B cell (primary cell): ENCODE measurements around the gene TLR10. TPM values are rescaled to one million over a fixed set of nuclear protein-coding genes. Genes with fewer than 3 reads are reported as not detected.

Experiments
- ATAC-seq: fragments of 200-7000 bp; cut with Tn5 transposase; one replicate; pipeline ENCODE4 v1.10.0; 2021; ENCODE audit warnings: low read depth, mild to moderate bottlenecking, moderate number of reproducible peaks, moderate library complexity
- CTCF ChIA-PET: fragments of 350-600 bp; sonication (Branson Sonifier 250); formaldehyde crosslinking; loops from one replicate; lab custom pipeline; 2021; ENCODE audit warnings: antibody characterized with exemption, inconsistent platforms; lab: Charles Lee
- POLR2A ChIA-PET: fragments of 350-600 bp; sonication (Branson Sonifier 250); formaldehyde crosslinking; loops from one replicate; lab custom pipeline; 2021; ENCODE audit warnings: antibody characterized with exemption; lab: Charles Lee
- DNase-seq: peaks from one replicate; pipeline ENCODE4 v3.0.0; 2013
- H2AFZ ChIP-seq: 2 replicates; pipeline ENCODE4 v1.6.1; 2012; ENCODE audit warnings: mild to moderate bottlenecking, low read depth, low read length; ENCODE audit not compliant: insufficient read depth, poor library complexity, severe bottlenecking
- H3K27ac ChIP-seq, 2 donors: 1 replicate in 1 of 2; 2 replicates in 1 of 2; pipeline ENCODE4 v1.5.1; 2012 to 2013; ENCODE audit warnings: low read length in 2 of 2, mild to moderate bottlenecking in 2 of 2, moderate library complexity in 1 of 2
- H3K27me3 ChIP-seq, 4 experiments: fragments of 200-600 bp in 1 of 4; sonication (generic) in 1 of 4; replicated peaks in 1 of 4; 1 replicate in 2 of 4; 2 replicates in 2 of 4; pipeline versions ENCODE4 v1.6.1 to v1.7.0; 2013 to 2016; ENCODE audit warnings: low read length in 3 of 4, mild to moderate bottlenecking in 2 of 4, mixed read lengths in 1 of 4, moderate library complexity in 1 of 4; ENCODE audit not compliant: insufficient read depth in 4 of 4, control insufficient read depth in 3 of 4; ENCODE audit errors: control extremely low read depth in 1 of 4
- H3K36me3 ChIP-seq, 2 experiments: replicated peaks in 1 of 2; 1 replicate in 1 of 2; 2 replicates in 1 of 2; pipeline versions ENCODE4 v1.6.1 to v1.7.1; 2013; ENCODE audit warnings: low read length in 1 of 2; ENCODE audit not compliant: insufficient read depth in 2 of 2, control insufficient read depth in 1 of 2; ENCODE audit errors: control extremely low read depth in 1 of 2, extremely low read depth in 1 of 2
- H3K4me1 ChIP-seq, 2 donors: fragments of 200-600 bp in 1 of 2; sonication (generic) in 1 of 2; 1 replicate in 1 of 2; 2 replicates in 1 of 2; pipeline versions ENCODE4 v1.5.1 to v1.6.1; 2013 to 2017; ENCODE audit warnings: low read length in 2 of 2; ENCODE audit not compliant: control insufficient read depth in 2 of 2, insufficient read depth in 2 of 2
- H3K4me2 ChIP-seq: replicated peaks from 2 replicates; pipeline ENCODE3; 2012; ENCODE audit warnings: mild to moderate bottlenecking, low read depth, low read length; ENCODE audit not compliant: poor library complexity, severe bottlenecking
- H3K4me3 ChIP-seq, 5 experiments: fragments of 200-600 bp in 1 of 5; sonication (generic) in 1 of 5; 1 replicate in 3 of 5; 2 replicates in 2 of 5; pipeline versions ENCODE4 v1.5.1 to v1.7.0; 2011 to 2016; ENCODE audit warnings: low read length in 4 of 5, mild to moderate bottlenecking in 4 of 5, low read depth in 2 of 5, control low read depth in 1 of 5, moderate library complexity in 1 of 5; ENCODE audit not compliant: insufficient read depth in 1 of 5; ENCODE audit errors: control extremely low read depth in 1 of 5, extremely low read depth in 1 of 5
- H3K79me2 ChIP-seq: fragments of 200-600 bp; sonication (generic); one replicate; pipeline ENCODE4 v1.6.0; 2016; ENCODE audit warnings: low read length; ENCODE audit not compliant: control insufficient read depth, insufficient read depth
- H3K9ac ChIP-seq: fragments of 200-600 bp; sonication (generic); 2 replicates; pipeline ENCODE4 v1.6.1; 2017; ENCODE audit warnings: mild to moderate bottlenecking, low read length, moderate library complexity
- H3K9me3 ChIP-seq, 3 donors: one replicate each; pipeline versions ENCODE4 v1.6.1 to v1.7.1; 2013; ENCODE audit warnings: low read length in 2 of 3; ENCODE audit not compliant: control insufficient read depth in 2 of 3, insufficient read depth in 1 of 3; ENCODE audit errors: control extremely low read depth in 1 of 3
- H4K20me1 ChIP-seq: 2 replicates; pipeline ENCODE4 v1.6.0; 2012; ENCODE audit warnings: mild to moderate bottlenecking, low read length; ENCODE audit not compliant: insufficient read depth, control insufficient read depth, poor library complexity, severe bottlenecking
- H3K27ac Mint-ChIP-seq: one replicate; pipeline ENCODE4 v1.8.0; 2021; ENCODE audit warnings: mixed read lengths
- H3K27me3 Mint-ChIP-seq: one replicate; pipeline ENCODE4 v1.8.0; 2021; ENCODE audit warnings: mixed read lengths
- H3K4me1 Mint-ChIP-seq: one replicate; pipeline ENCODE4 v1.8.0; 2021; ENCODE audit warnings: mixed read lengths
- H3K4me3 Mint-ChIP-seq: one replicate; pipeline ENCODE4 v1.8.0; 2021; ENCODE audit warnings: mixed read lengths
- H3K9me3 Mint-ChIP-seq: one replicate; pipeline ENCODE4 v1.8.0; 2022; ENCODE audit warnings: mixed read lengths; ENCODE audit not compliant: insufficient read depth
- CTCF ChIP-seq: fragments of 200-600 bp; IDR thresholded peaks from one replicate; pipeline ENCODE4 v1.8.0; 2022; ENCODE audit warnings: antibody characterized with exemption, mild to moderate bottlenecking
- EZH2 ChIP-seq: IDR thresholded peaks from 2 replicates; pipeline ENCODE4 v1.6.1; 2012; ENCODE audit warnings: borderline replicate concordance, low read depth, mild to moderate bottlenecking, moderate library complexity, low read length; ENCODE audit not compliant: insufficient read depth, poor library complexity, severe bottlenecking
- WGBS: methylation state at CpG from one replicate; pipeline ENCODE4 v1.1.5; 2013; ENCODE audit warnings: missing lambda C conversion rate; ENCODE audit not compliant: insufficient coverage; 5-methylcytosine and 5-hydroxymethylcytosine counted together
- intact Hi-C: fragments of 100-400 bp; cut with micrococcal nuclease; formaldehyde crosslinking; loops from one replicate; pipeline ENCODE4 v1.10.0; 2022
- polyA minus RNA-seq: library from RNA; depleted of rRNA, polyadenylated mRNA; stranded (reverse); fragments of >200 nt; gene quantifications from 2 replicates; pipeline ENCODE4 v1.2.3, GENCODE V29; 2012
- polyA plus RNA-seq: library from polyadenylated mRNA; depleted of rRNA; stranded (reverse); fragments of >200 nt; gene quantifications from 2 replicates; pipeline ENCODE4 v1.2.3, GENCODE V29; 2012
- total RNA-seq, 2 donors: library from RNA; stranded (reverse); fragments of 120-200 nt in 1 of 2; gene quantifications; 1 replicate in 1 of 2; 2 replicates in 1 of 2; pipeline versions ENCODE4 v1.2.3 to v1.2.4, GENCODE V29; 2013 to 2022

Gene TLR10
- total RNA-seq (51.5 and 53.4 TPM in 2 replicates), polyA plus RNA-seq (24.9 and 48.0 TPM in 2 replicates), polyA minus RNA-seq (89.6 and 105 TPM in 2 replicates)
- 245 TPM for total RNA-seq (2013)

GRCh38 chr4:38782452-38783108 lies at the start of gene TLR10:
Gene TLR10, minus strand, starts transcription at chr4:38782990. Its CDS starts 7,400 bp downstream, at chr4:38775590.
- intact Hi-C loops, result loop anchor here (1.0 to 10.0 kb wide), 8 partner anchors 21 to 603 kb away; partner anchors contain the start of genes KLF3, TLR1, TLR6 and WDR19
- peak; percentile 90 for ATAC-seq
- ChIA-PET POLR2A (interaction anchor here (0.6 to 7.2 kb wide), 11 partner anchors 8 to 1535 kb away, joined by 3 to 110 read pairs (median 6); partner anchors contain the start of gene TLR1), CTCF (interaction anchor here (0.6 to 8.5 kb wide), 42 partner anchors 9 to 665 kb away, joined by 3 to 620 read pairs (median 4); partner anchors contain the start of genes FAM114A1, TLR1 and TLR6)
- Histone ChIP-seq H3K4me3 (peak within 1 kb of the TSS; percentile 50 to 92 (median 72)), H4K20me1 (no peaks in the 10 kb centered on the region), H3K27ac (peak within 1 kb of the TSS; percentile 78 to 83), H3K9ac (peak within 1 kb of the TSS; percentile 81), H3K36me3 (peaks cover 10 to 14% of the 10 kb centered on the region in 2 experiments), H3K27me3 (no peaks in the 10 kb centered on the region), H3K4me2 (peak within 1 kb of the TSS; percentile 84), H3K4me1 (peaks cover 34 to 51% of the 10 kb centered on the region in 2 donors), H3K79me2 (peaks cover 66% of the 10 kb centered on the region), H2AFZ (peak within 1 kb of the TSS; percentile 77), H3K9me3 (peaks cover 0 to 6% (median 2%) of the 10 kb centered on the region in 3 donors)
- WGBS, result 0% methylated on average over 2 of the region's 12 CpGs
- Mint-ChIP-seq H3K4me1 (peaks cover 57% of the 10 kb centered on the region), H3K9me3 (no peaks in the 10 kb centered on the region), H3K27me3 (no peaks in the 10 kb centered on the region), H3K4me3 (peak within 1 kb of the TSS; percentile 95), H3K27ac (peak within 1 kb of the TSS; percentile 96)
- TF ChIP-seq EZH2 (no peak), CTCF (peak; percentile 83)
- DNase-seq, result peak; percentile 88
